CD4-positive, alpha-beta T cell treated with Interferon gamma for 1 hour (primary cell): ENCODE measurements around the gene ELAVL2.

Source experiments
- DNase-seq: peaks from one replicate; pipeline ENCODE4 v3.0.0-alpha.2; 2020

The ELAVL2 gene

GRCh38 chr9:23717505-23717904 lies 108.5 kb downstream of the ELAVL2 start:
- no peak for DNase-seq

DNA sequence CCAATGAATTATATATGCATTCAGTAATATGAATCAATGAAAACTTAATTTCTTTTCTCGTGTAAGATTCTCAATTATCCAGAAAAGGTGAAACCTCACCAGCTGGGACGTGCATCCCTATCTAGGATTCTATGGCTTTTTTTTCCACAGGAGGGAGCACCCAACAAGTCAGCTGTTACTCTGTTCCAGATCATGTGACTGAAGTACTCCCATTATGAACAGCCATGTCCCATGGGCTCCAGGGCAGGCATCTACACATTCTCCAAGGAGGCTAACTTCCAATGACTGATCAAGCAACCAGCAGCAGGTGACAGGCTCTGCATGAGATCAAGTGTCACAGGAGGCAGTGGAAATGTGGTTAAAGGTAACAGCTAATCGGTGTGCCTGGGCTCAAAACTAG lies 118.8 kb downstream of the ELAVL2 start:
- no peak for DNase-seq

DNA sequence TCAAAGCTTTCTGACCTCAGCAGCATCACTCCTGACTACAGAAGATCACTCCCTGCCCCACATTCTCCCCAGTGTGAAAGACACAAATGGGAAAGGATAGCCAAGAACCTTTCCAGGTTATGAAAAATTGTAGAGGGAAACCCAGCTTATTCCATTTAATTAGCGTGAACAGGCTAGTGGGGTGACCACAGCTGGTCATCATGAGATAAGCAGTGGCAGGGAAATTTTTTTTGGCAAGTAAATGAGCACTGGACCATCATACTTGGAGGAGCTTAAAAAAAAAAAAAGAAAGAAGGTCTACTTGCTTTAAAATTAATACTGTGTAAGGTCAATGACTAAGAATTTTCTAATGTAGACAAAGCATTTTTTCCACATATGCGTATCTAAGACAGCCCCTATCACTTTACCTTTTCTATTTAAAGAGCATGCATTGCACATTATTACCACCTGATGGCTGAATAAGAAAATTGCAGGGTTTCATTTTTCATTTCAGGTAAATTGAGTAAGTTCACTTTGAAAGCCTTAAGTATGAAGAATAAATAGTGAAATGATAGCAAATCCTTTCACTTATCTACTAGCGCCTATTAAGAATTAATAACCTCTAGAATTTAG lies 123.6 kb downstream of the ELAVL2 start:
- DNase-seq: no peak

DNA sequence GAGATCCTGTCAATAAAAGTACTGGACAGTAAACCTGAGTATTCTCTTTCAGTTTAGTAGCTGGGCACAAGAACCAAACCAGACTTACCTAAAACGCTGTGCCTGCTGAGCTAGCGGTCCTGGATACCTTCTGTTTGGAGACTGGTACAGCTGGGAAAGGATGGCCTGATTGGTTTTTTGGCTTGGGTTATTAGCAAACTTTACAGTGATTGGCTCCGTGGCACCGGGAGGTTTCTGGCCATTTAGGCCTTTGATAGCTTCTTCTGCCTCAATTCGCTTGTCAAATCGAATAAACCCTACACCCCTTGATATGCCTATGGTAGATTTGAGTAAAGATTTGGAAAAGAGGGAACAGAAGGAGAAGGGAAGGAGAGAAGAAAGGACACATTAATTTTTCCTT lies 124.7 kb downstream of the ELAVL2 start:
- DNase-seq: no peak

GRCh38 chr9:23700359-23700758 lies 125.7 kb downstream of the ELAVL2 start:
- DNase-seq: no peak

DNA sequence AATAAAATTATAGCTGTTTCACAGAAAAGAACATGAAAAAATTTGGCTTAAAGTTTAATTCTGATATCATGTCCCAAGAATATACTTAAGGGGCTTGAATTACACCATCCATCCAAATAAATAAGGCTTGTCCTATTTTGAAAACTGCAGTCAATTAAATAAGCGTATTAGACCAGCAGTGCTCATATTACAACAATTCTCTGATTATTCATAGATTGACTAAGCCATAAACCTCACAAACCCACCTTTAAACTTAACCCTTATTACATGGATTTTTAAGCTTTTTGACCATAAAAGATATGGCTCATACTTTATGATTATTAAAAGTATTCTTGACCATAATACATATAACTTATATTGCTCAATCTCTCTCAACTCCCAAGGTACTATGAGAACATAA lies 127.9 kb downstream of the ELAVL2 start:
- DNase-seq: no peak

- DNase-seq: no peak
Measured at GRCh38 chr9:23695572-23695971, 130.5 kb downstream of the ELAVL2 start.

DNA sequence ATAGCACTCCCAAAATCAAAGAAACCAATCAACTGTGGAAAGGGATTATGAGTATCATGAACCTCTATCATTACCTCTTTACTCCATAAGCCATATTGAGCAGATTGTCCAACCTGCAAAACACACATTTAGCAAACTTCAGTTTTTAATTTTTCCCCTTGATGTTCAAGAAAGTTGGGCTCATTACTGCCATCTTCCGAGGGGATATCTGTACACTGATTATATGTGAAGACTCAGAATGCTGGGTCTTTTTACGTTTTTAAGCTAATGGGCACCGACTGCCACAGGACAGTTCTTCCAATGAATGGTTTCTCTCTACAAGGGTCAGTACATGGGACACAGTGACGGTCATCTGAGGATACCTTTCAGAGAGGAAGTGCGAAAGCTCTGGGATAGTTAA lies 132.7 kb downstream of the ELAVL2 start:
- DNase-seq: no peak

GRCh38 chr9:23686896-23687295 lies 139.1 kb downstream of the ELAVL2 start:
- no peak for DNase-seq

- no peak for DNase-seq
Measured at GRCh38 chr9:23686257-23686656, 139.8 kb downstream of the ELAVL2 start.

- no peak for DNase-seq
Measured at GRCh38 chr9:23683611-23684061, 142.4 kb downstream of the ELAVL2 start.

DNA sequence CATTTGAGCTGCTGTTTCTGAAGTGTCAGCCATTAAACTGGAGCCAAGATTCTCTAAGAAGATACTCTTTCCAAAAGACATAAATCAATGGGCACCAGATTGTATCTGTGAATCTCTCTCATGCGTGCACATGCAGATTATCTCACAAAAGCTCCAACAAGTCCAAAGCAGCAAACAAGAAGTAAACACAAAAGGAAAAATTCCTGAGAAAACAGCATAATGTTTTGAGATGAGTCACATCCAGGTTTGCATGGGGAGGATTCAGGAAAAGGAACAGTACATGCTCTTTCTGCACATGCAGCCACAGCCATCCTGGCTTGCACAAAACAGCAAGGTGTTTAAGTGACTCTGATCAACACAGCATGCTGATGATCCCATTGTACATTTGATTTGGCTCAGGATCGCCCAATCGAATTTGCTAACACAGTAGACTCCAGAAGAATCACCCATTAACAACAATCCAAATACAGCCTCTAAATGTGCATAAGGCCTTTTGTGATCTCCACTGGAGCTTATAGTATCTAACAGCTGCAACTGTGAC lies 143.1 kb downstream of the ELAVL2 start:
- no peak for DNase-seq

- no peak for DNase-seq
Measured at GRCh38 chr9:23682352-23682751, 143.7 kb downstream of the ELAVL2 start.

DNA sequence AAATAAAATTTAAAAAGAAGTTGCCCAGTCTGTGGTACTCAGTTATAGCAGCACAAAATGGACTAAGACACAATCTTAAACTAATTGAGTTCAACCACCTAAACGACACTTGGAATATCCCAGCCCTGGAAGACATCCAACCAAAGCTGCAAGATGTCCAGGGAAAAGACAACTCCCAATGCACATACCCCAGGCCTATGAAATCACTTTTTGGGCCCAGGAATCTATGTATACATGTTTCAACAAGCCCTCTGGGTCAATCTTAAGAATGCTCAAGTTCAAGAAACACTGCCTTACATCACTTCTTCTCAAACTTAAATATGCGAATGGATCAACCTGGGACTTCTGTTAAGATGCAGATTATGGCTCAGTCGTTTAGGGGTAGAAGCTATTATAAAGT lies 148.6 kb downstream of the ELAVL2 start:
- no peak for DNase-seq

- DNase-seq: no peak
Measured at GRCh38 chr9:23674016-23674585, 151.9 kb downstream of the ELAVL2 start.

GRCh38 chr9:23672151-23672550 lies 153.9 kb downstream of the ELAVL2 start:
- DNase-seq: no peak

GRCh38 chr9:23669776-23670175 lies 156.3 kb downstream of the ELAVL2 start:
- DNase-seq: no peak

DNA sequence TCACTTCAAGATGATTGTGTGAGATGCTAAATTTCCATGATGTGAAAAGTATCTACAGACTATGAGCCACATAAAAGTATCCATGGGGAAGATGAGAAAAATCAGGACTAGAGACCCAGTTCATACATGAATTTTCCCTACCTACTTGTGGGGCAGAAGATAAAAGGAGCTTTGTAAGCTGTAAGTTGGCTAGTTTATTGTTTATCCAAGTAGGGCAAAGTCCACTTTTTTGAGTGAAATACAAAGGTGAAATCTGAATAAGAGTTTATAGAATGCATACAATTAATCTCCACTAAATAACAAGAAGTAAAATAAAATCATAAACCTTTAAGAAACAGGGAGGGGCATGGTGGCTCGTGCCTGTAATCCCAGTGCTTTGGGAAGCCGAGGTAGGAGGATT lies 160.4 kb downstream of the ELAVL2 start:
- no peak for DNase-seq

- DNase-seq: no peak
Measured at GRCh38 chr9:23665051-23665450, 161.0 kb downstream of the ELAVL2 start.

- no peak for DNase-seq
Measured at GRCh38 chr9:23663946-23664345, 162.1 kb downstream of the ELAVL2 start.

DNA sequence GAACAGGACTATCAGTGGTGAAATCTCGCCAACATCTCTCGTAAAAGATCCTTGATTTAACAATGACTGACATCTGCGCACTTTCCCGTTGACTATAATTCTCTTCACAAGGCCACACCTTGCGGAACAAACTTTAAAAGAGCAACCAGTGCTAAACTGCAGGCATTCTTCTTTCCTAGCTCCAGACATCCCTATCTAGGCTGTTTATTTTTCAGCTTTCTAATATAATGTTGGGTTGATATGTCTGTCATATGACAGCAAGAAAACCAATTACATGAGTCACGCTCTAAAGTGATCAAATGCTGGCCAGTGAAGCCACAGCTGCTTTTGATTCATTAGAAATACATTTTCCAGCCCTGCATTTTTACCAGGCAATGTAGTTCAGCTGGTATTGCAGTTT lies 162.5 kb downstream of the ELAVL2 start:
- DNase-seq: no peak

DNA sequence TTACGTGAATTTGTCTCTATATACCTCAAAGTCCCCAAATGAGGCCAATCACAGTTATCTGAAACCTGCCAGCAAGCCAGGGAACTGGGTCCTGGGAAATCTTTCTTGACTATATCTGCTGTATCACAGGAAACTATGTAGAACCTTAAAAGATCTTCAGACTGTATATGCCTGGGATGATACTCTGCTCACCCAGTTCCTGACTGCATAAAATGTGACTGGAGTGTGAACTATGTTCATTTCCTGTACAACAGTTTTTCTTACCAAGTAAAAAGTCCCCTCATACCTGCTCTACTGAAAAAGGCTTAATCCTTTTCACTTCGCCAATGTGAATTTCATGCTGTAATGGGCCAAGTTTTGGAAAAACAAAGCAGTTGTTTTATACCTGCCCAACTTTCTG lies 162.9 kb downstream of the ELAVL2 start:
- no peak for DNase-seq

GRCh38 chr9:23662320-23662719 lies 163.7 kb downstream of the ELAVL2 start:
- DNase-seq: no peak

- DNase-seq: no peak
Measured at GRCh38 chr9:23659346-23660006, 166.6 kb downstream of the ELAVL2 start.
